Ishikawa (cell line): ENCODE measurements around the gene DPM3.

ENCODE experiments used
- CEBPB ChIP-seq: IDR thresholded peaks from 2 replicates; pipeline ENCODE4 v1.6.1; 2012
- CREB1 ChIP-seq: IDR thresholded peaks from 2 replicates; pipeline ENCODE4 v1.6.1; 2012; ENCODE audit warnings: low read depth
- EGR1 ChIP-seq: IDR thresholded peaks from 2 replicates; pipeline ENCODE4 v1.6.1; 2012
- EP300 ChIP-seq: IDR thresholded peaks from 2 replicates; pipeline ENCODE4 v1.6.1; 2012; ENCODE audit warnings: borderline replicate concordance
- FOXM1 ChIP-seq: IDR thresholded peaks from 2 replicates; pipeline ENCODE4 v1.6.1; 2012; ENCODE audit warnings: low read depth, borderline replicate concordance
- NFIC ChIP-seq: IDR thresholded peaks from 2 replicates; pipeline ENCODE4 v1.6.1; 2012
- RAD21 ChIP-seq: IDR thresholded peaks from 2 replicates; pipeline ENCODE4 v1.6.1; 2012; ENCODE audit warnings: low read depth
- TAF1 ChIP-seq: IDR thresholded peaks from 2 replicates; pipeline ENCODE4 v1.6.1; 2012; ENCODE audit warnings: low read depth, mild to moderate bottlenecking
- TCF12 ChIP-seq: IDR thresholded peaks from 2 replicates; pipeline ENCODE4 v1.6.1; 2012; ENCODE audit warnings: low read depth
- TEAD4 ChIP-seq: IDR thresholded peaks from 2 replicates; pipeline ENCODE4 v1.6.1; 2012
- YY1 ChIP-seq: IDR thresholded peaks from 2 replicates; pipeline ENCODE4 v1.6.1; 2012; ENCODE audit warnings: low read depth
- ZBTB7A ChIP-seq: IDR thresholded peaks from 2 replicates; pipeline ENCODE4 v1.6.1; 2012; ENCODE audit warnings: low read depth
- TF ChIP-seq, protein P1 (sequence below): IDR thresholded peaks from 2 replicates; pipeline ENCODE4 v1.6.1; 2012; ENCODE audit warnings: low read depth, mild to moderate bottlenecking
- TF ChIP-seq, protein P2 (sequence below): IDR thresholded peaks from 2 replicates; pipeline ENCODE4 v1.6.1; 2012
- TF ChIP-seq, protein P3 (sequence below): IDR thresholded peaks from 2 replicates; pipeline ENCODE4 v1.6.1; 2012

Gene DPM3

DNA sequence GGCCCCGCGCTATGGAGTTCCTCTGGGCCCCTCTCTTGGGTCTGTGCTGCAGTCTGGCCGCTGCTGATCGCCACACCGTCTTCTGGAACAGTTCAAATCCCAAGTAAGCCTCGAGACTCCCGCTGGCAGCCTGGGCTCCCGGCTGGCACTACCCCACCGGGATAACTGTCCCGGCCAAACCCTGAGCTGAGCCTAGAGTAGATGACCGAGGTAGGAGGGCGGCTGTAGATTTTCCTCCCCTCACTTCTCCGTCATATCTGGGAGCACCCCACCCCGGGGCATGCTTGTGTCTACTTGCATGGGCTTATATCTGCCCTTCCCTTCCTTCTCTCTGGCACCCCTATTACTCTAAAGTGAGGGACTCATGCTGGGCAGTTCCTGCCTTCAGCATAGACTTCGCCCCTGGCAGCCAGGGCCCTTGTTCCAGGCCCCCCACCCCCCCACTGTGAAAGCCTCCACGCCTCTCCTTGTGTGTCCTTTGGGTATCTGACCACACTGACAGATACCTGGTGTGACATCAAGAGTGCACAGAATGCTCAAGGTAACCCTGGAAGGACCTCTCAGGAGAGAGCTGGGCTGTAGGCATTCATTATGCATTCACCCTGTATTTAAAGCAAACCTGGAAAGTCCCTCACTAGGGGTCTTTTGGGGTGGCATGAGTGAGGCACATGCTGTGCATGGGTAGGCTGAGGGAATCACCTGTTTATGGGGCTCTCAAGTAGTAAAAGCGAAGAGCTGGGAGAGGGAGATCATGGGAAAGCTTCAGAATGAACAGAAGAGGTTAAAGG, 12.2 kb downstream of the DPM3 start:
- no peak for TF ChIP-seq YY1
- no peak for TF ChIP-seq EGR1
- TF ChIP-seq RAD21, result no peak
- TF ChIP-seq TCF12, result no peak
- TF ChIP-seq, protein P1, sequence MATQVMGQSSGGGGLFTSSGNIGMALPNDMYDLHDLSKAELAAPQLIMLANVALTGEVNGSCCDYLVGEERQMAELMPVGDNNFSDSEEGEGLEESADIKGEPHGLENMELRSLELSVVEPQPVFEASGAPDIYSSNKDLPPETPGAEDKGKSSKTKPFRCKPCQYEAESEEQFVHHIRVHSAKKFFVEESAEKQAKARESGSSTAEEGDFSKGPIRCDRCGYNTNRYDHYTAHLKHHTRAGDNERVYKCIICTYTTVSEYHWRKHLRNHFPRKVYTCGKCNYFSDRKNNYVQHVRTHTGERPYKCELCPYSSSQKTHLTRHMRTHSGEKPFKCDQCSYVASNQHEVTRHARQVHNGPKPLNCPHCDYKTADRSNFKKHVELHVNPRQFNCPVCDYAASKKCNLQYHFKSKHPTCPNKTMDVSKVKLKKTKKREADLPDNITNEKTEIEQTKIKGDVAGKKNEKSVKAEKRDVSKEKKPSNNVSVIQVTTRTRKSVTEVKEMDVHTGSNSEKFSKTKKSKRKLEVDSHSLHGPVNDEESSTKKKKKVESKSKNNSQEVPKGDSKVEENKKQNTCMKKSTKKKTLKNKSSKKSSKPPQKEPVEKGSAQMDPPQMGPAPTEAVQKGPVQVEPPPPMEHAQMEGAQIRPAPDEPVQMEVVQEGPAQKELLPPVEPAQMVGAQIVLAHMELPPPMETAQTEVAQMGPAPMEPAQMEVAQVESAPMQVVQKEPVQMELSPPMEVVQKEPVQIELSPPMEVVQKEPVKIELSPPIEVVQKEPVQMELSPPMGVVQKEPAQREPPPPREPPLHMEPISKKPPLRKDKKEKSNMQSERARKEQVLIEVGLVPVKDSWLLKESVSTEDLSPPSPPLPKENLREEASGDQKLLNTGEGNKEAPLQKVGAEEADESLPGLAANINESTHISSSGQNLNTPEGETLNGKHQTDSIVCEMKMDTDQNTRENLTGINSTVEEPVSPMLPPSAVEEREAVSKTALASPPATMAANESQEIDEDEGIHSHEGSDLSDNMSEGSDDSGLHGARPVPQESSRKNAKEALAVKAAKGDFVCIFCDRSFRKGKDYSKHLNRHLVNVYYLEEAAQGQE, result no peak
- no peak for TF ChIP-seq FOXM1
- no peak for TF ChIP-seq CREB1

DNA sequence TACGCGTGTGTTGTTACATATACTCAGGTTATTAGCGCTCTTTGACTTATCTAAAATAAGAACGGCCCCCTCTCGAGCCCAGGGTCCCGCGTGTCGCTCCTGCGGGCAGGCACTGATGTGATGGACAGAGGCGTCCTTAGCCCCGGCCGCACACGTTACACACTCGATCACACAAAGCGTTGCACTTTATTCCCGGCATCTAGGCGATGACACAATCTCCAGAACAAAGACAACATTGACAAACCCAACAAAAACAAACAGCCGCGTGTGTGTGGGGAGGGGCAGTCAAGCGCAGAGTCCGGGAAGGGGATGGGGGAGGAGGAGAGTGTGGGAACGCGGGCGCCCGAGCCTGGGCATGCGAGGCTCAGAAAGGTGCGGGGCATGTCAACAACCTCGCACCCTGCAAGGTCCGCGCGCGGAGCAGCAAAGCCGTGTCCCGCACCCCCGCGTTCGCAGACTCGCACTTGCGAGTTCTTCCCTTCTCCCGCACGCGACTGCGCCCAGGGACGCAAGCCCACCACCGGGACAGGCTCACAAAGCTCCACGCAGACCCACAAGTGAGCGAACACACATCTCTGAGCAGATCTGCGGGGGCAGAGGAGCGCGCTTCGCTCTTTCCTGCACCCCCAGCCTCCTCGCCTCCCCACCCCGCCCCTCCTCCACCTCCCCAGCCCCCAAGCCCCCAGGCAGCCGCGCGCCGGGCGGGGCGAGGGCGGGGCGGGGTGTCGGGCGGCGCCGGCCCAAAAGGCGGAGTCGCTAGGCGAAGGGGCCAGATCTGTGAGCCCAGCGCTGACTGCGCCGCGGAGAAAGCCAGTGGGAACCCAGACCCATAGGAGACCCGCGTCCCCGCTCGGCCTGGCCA, 13.0 kb downstream of the DPM3 start, which contains the start of gene EFNA1:
Gene EFNA1 (plus strand): TSS at position 772 of the 862 bp plus-strand sequence. CDS start 102 bp downstream, outside the sequence.
- peak; percentile 41; the same call in 1 of the 2 replicates for TF ChIP-seq CEBPB
- TF ChIP-seq ZBTB7A, result no peak; the same call in none of the 2 replicates
- no peak for TF ChIP-seq RAD21
- TF ChIP-seq, protein P2, sequence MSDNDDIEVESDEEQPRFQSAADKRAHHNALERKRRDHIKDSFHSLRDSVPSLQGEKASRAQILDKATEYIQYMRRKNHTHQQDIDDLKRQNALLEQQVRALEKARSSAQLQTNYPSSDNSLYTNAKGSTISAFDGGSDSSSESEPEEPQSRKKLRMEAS, result peak; percentile 75; the same call in 1 of the 2 replicates
- TF ChIP-seq TAF1, result no peak; the same call in 1 of the 2 replicates

DNA sequence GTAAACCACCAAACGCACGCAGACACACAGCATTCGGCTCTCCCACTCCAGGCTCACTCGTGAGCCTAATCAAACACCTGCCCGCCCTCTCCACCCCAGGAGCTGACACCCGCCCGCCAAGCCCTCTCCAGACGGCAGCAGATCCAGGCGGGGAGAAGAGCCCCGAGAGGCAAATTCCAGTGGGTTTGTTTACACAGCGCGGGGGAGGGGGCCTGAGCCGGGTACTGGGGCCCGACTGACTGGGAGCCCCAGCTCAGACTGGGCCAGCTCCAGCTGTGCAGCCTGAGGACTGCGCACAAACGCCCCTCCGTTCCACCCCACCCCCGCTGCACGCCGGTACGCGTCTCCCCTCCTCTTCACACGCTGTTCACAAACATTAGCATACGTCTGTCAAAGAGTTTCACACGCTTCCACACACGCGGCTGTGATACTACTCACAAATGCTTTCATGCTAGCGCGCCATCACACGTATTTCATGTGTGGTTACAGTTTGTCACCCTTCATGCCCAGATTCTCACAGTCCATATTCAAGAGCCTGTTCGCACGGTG, 13.7 kb downstream of the DPM3 start:
- TF ChIP-seq EGR1 (no peak), EP300 (no peak), TCF12 (no peak), NFIC (no peak), CREB1 (no peak), RAD21 (no peak), ZBTB7A (no peak), YY1 (no peak), TEAD4 (no peak), CEBPB (no peak), FOXM1 (no peak), TAF1 (no peak)
- TF ChIP-seq, protein P3, sequence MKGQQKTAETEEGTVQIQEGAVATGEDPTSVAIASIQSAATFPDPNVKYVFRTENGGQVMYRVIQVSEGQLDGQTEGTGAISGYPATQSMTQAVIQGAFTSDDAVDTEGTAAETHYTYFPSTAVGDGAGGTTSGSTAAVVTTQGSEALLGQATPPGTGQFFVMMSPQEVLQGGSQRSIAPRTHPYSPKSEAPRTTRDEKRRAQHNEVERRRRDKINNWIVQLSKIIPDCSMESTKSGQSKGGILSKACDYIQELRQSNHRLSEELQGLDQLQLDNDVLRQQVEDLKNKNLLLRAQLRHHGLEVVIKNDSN, result no peak
- TF ChIP-seq, protein P2, result no peak
- TF ChIP-seq, protein P1, result no peak

DNA sequence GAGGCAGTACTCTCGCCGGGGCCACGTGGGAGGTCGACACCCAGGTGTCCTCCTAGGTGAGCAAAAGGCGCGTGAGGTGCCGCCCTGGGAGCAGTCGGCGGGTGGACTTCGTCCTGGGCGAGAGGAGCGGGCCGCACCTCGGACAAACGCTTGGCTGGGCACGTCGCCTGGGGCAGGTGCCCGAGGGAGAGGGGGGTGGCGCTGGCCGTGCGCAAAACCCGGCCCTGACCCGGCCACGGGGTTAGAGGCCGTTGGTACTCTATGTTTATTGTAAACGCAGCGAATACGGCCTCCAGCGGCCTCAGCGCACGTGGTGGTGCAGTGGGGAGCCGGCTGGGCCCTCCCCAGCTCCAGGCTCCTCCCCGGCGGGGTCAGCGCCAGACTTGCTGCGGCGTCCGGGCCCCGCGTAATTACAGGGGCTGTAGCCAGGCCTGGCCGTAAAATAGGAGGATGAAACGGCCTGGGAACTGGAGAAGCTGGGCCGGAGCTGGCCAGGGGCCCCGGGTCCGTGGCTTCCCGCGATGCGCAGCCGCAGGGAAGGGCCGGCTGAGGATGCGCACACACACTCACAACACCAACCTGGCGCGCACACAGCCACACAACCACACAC, 14.3 kb downstream of the DPM3 start:
- no peak for TF ChIP-seq EGR1
- TF ChIP-seq, protein P2, result no peak
- no peak for TF ChIP-seq NFIC
- TF ChIP-seq, protein P3, result no peak
- TF ChIP-seq CEBPB, result no peak
- no peak for TF ChIP-seq TEAD4
- TF ChIP-seq ZBTB7A, result no peak
- TF ChIP-seq, protein P1, result no peak
- TF ChIP-seq FOXM1, result no peak
- no peak for TF ChIP-seq TCF12
- TF ChIP-seq TAF1, result no peak
- no peak for TF ChIP-seq EP300
- TF ChIP-seq YY1, result no peak
- no peak for TF ChIP-seq CREB1
- TF ChIP-seq RAD21, result no peak
